HepG2 (cell line): ENCODE data around the gene CCDC126. TPM values are rescaled to one million over a fixed set of nuclear protein-coding genes. Genes with fewer than 3 reads are reported as not detected.

Experiments used
- ATM ChIP-seq: fragments of 450-650 bp; IDR thresholded peaks from 2 replicates; pipeline ENCODE4 v1.7.1; 2017; ENCODE audit warnings: mild to moderate bottlenecking, borderline replicate concordance
- ATRX ChIP-seq: sonication (generic); formaldehyde crosslinking; IDR thresholded peaks from 2 replicates; pipeline ENCODE4 v1.4.0; 2020; ENCODE audit warnings: missing genetic modification reagents, borderline replicate concordance
- BCL6 ChIP-seq: IDR thresholded peaks from 2 replicates; pipeline ENCODE4 v1.6.1; 2016; ENCODE audit warnings: missing genetic modification reagents, missing compliant biosample characterization
- BORCS8-MEF2B ChIP-seq: sonication (generic); formaldehyde crosslinking; IDR thresholded peaks from 2 replicates; pipeline ENCODE4 v1.8.0; 2022; ENCODE audit warnings: mild to moderate bottlenecking, missing genetic modification reagents
- ESRRA ChIP-seq: sonication (generic); formaldehyde crosslinking; IDR thresholded peaks from 2 replicates; pipeline ENCODE4 v1.5.1; 2020; ENCODE audit warnings: mild to moderate bottlenecking, low read depth, missing genetic modification reagents
- JDP2 ChIP-seq: sonication (generic); formaldehyde crosslinking; IDR thresholded peaks from 2 replicates; pipeline ENCODE4 v1.8.1; 2022; ENCODE audit warnings: missing genetic modification reagents, borderline replicate concordance
- KLF16 ChIP-seq, 2 experiments: sonication (generic) in 1 of 2; formaldehyde crosslinking in 1 of 2; IDR thresholded peaks; 2 replicates each; pipeline versions ENCODE4 v1.6.1 to v1.8.0; 2016 to 2023; ENCODE audit warnings: missing genetic modification reagents in 2 of 2, missing compliant biosample characterization in 1 of 2
- NFKBIZ ChIP-seq: IDR thresholded peaks from 2 replicates; pipeline ENCODE4 v1.6.1; 2018; ENCODE audit warnings: missing genetic modification reagents, missing compliant biosample characterization
- RFX3 ChIP-seq: IDR thresholded peaks from 2 replicates; pipeline ENCODE4 v1.6.1; 2016; ENCODE audit warnings: missing biosample characterization, missing genetic modification reagents
- RXRA ChIP-seq: sonication (generic); formaldehyde crosslinking; IDR thresholded peaks from 2 replicates; pipeline ENCODE4 v1.5.1; 2020; ENCODE audit warnings: missing genetic modification reagents
- SNAI1 ChIP-seq: sonication (generic); formaldehyde crosslinking; IDR thresholded peaks from 2 replicates; pipeline ENCODE4 v1.5.0; 2020; ENCODE audit warnings: mild to moderate bottlenecking, missing genetic modification reagents, borderline replicate concordance
- TP53 ChIP-seq: sonication (generic); formaldehyde crosslinking; conservative IDR thresholded peaks from 2 replicates; pipeline ENCODE4 v1.4.0; 2020; ENCODE audit warnings: missing genetic modification reagents
- TSC22D2 ChIP-seq: sonication (generic); formaldehyde crosslinking; IDR thresholded peaks from 2 replicates; pipeline ENCODE4 v1.5.1; 2020; ENCODE audit warnings: missing genetic modification reagents, mild to moderate bottlenecking, borderline replicate concordance
- ZBTB38 ChIP-seq: sonication (generic); formaldehyde crosslinking; IDR thresholded peaks from 2 replicates; pipeline ENCODE4 v1.5.1; 2020; ENCODE audit warnings: mild to moderate bottlenecking, missing genetic modification reagents
- ZNF20 ChIP-seq: sonication (generic); formaldehyde crosslinking; IDR thresholded peaks from 2 replicates; pipeline ENCODE4 v1.4.0; 2020; ENCODE audit warnings: mild to moderate bottlenecking, moderate library complexity, missing genetic modification reagents
- ZNF569 ChIP-seq: sonication (generic); formaldehyde crosslinking; IDR thresholded peaks from 2 replicates; pipeline ENCODE4 v1.5.0; 2020; ENCODE audit warnings: mild to moderate bottlenecking, missing genetic modification reagents, moderate library complexity, borderline replicate concordance
- ZNF619 ChIP-seq: sonication (generic); formaldehyde crosslinking; IDR thresholded peaks from 2 replicates; pipeline ENCODE4 v1.4.0; 2020; ENCODE audit warnings: mild to moderate bottlenecking, missing genetic modification reagents
- ZNF777 ChIP-seq: sonication (generic); formaldehyde crosslinking; IDR thresholded peaks from 2 replicates; pipeline ENCODE4 v1.4.0; 2020; ENCODE audit warnings: missing genetic modification reagents
- polyA plus RNA-seq, 8 experiments: library from polyadenylated mRNA; depleted of rRNA in 3 of 8; stranded (reverse) in 7 of 8; unstranded in 1 of 8; fragments of >200 nt; fragmentation: Illumina TruSeq in 4 of 8; extraction: Trizol in 4 of 8; gene quantifications; 2 replicates each; pipeline versions ENCODE4 v1.2.1 to v1.2.3, GENCODE V29; 2011 to 2016; ENCODE audit warnings: low read depth in 4 of 8, missing spikeins in 1 of 8, mixed read lengths in 1 of 8; ENCODE audit not compliant: insufficient read depth in 1 of 8
- total RNA-seq, 5 experiments: library from RNA; depleted of rRNA; stranded (reverse); fragments of >200 nt; fragmentation: Illumina TruSeq; extraction: Trizol; gene quantifications; 2 replicates each; pipeline ENCODE4 v1.2.3, GENCODE V29; 2016; ENCODE audit warnings: low read depth in 1 of 5
- TF ChIP-seq, protein P1 (sequence below): sonication (generic); formaldehyde crosslinking; IDR thresholded peaks from 2 replicates; pipeline ENCODE4 v1.4.0; 2020; ENCODE audit warnings: low read depth, mild to moderate bottlenecking, missing genetic modification reagents
- TF ChIP-seq, protein P2 (sequence below): sonication (generic); formaldehyde crosslinking; IDR thresholded peaks from 2 replicates; pipeline ENCODE4 v1.5.1; 2020; ENCODE audit warnings: missing genetic modification reagents, mild to moderate bottlenecking, borderline replicate concordance
- TF ChIP-seq, protein P3 (sequence below): sonication (generic); formaldehyde crosslinking; conservative IDR thresholded peaks from 2 replicates; pipeline ENCODE4 v1.8.0; 2022; ENCODE audit warnings: low read depth, missing genetic modification reagents
- TF ChIP-seq, protein P4 (sequence below): sonication (generic); formaldehyde crosslinking; conservative IDR thresholded peaks from 2 replicates; pipeline ENCODE4 v1.4.0; 2020; ENCODE audit warnings: missing genetic modification reagents
- TF ChIP-seq, protein P5 (sequence below): sonication (generic); formaldehyde crosslinking; IDR thresholded peaks from 2 replicates; pipeline ENCODE4 v1.8.0; 2022; ENCODE audit warnings: missing genetic modification reagents, mild to moderate bottlenecking, borderline replicate concordance

Gene CCDC126
- total and polyA plus RNA-seq, 2 of the 13 experiments (the other 11 are each of a cell fraction or from before 2014, with no cell fraction given) = 3.5 to 9.3 TPM

DNA sequence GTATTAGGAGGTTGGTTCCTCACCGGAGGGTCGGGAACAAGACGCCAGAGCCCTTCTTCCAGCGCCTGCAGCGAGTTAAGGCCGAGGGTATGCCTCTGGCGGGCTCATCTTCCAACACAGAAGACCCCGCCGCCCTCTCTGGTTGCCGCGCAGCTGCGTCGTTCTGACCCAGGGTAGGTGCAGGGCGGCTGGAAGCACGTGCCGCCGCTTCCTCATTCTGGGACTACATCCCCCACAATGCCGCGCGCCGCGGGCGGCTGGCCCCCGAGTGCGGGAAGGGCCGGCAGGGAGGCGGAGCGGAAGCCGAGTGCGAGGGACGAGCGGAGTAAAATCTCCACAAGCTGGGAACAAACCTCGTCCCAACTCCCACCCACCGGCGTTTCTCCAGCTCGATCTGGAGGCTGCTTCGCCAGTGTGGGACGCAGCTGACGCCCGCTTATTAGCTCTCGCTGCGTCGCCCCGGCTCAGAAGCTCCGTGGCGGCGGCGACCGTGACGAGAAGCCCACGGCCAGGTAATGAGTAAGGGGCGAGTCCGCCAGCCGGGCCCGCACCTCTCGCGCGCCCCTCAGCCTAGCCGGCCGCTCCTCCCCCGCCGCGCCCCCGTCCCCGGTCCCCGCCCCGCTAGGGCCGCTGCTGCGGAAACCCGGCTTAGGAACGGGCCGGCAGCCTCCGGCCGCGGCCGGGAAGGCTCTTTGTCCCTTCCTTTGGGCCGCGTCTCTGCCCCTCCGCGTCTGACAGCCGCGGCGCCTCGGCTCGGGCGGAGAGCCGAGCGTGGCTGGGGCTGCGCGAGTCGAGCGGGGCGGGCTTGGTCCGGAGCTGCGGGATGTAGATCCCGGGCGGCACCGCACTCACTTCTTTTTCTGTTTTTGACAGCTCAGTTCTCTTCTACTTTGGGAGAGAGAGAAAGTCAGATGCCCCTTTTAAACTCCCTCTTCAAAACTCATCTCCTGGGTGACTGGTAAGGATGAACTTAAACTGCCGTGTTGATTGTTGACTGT is at the start of gene CCDC126 (continued):
- 0 out of 2 replicates have a peak, but pooled peaks have one; percentile 6 for TF ChIP-seq ESRRA (CRISPR knock-in tag)
- no peak for TF ChIP-seq JDP2 (CRISPR knock-in tag)
- no peak for TF ChIP-seq ZNF569 (CRISPR knock-in tag)
- no peak; the same call in none of the 2 replicates for TF ChIP-seq RXRA (CRISPR knock-in tag)
- TF ChIP-seq ZNF777 (CRISPR knock-in tag) = no peak; the same call in none of the 2 replicates
- peak; percentile 71; the same call in 1 of the 2 replicates for TF ChIP-seq ZBTB38
- TF ChIP-seq ZNF619 (CRISPR knock-in tag) = no peak; the same call in 1 of the 2 replicates
- TF ChIP-seq TP53 (CRISPR knock-in tag) = no peak
- TF ChIP-seq KLF16 (CRISPR knock-in tag; IDR thresholded peaks at IDR 0.05) = peak in 1 of 2 experiments; percentile 80; a peak in 2 of 4 replicates
- peak; percentile 79; the same call in 1 of the 2 replicates for TF ChIP-seq TSC22D2
- peak; percentile 37; the same call in 1 of the 2 replicates for TF ChIP-seq BCL6 (CRISPR knock-in tag)
- TF ChIP-seq, protein P1, sequence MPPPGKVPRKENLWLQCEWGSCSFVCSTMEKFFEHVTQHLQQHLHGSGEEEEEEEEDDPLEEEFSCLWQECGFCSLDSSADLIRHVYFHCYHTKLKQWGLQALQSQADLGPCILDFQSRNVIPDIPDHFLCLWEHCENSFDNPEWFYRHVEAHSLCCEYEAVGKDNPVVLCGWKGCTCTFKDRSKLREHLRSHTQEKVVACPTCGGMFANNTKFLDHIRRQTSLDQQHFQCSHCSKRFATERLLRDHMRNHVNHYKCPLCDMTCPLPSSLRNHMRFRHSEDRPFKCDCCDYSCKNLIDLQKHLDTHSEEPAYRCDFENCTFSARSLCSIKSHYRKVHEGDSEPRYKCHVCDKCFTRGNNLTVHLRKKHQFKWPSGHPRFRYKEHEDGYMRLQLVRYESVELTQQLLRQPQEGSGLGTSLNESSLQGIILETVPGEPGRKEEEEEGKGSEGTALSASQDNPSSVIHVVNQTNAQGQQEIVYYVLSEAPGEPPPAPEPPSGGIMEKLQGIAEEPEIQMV (CRISPR knock-in tag) = no peak
- TF ChIP-seq, protein P2, sequence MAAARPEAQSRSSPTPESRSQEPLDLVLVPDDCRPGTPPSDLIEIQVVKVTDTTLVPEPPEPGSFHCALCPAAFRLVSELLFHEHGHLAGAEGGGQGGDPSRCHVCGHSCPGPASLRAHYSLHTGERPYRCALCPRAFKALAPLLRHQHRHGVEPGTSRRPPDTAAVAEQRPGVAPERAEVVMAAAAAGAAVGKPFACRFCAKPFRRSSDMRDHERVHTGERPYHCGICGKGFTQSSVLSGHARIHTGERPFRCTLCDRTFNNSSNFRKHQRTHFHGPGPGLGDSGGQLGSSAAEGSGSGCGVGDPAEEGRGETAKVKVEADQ = peak; percentile 58; the same call in 1 of the 2 replicates
- TF ChIP-seq ATM = no peak
- TF ChIP-seq, protein P3, sequence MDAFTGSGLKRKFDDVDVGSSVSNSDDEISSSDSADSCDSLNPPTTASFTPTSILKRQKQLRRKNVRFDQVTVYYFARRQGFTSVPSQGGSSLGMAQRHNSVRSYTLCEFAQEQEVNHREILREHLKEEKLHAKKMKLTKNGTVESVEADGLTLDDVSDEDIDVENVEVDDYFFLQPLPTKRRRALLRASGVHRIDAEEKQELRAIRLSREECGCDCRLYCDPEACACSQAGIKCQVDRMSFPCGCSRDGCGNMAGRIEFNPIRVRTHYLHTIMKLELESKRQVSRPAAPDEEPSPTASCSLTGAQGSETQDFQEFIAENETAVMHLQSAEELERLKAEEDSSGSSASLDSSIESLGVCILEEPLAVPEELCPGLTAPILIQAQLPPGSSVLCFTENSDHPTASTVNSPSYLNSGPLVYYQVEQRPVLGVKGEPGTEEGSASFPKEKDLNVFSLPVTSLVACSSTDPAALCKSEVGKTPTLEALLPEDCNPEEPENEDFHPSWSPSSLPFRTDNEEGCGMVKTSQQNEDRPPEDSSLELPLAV (CRISPR knock-in tag) = no peak
- TF ChIP-seq, protein P4, sequence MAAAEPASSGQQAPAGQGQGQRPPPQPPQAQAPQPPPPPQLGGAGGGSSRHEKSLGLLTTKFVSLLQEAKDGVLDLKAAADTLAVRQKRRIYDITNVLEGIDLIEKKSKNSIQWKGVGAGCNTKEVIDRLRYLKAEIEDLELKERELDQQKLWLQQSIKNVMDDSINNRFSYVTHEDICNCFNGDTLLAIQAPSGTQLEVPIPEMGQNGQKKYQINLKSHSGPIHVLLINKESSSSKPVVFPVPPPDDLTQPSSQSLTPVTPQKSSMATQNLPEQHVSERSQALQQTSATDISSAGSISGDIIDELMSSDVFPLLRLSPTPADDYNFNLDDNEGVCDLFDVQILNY (CRISPR knock-in tag) = no peak
- peak; percentile 88 for TF ChIP-seq BORCS8-MEF2B (CRISPR knock-in tag)
- TF ChIP-seq NFKBIZ (CRISPR knock-in tag) = 0 out of 2 replicates have a peak, but pooled peaks have one; percentile 27
- TF ChIP-seq ATRX (CRISPR knock-in tag) = no peak
- no peak for TF ChIP-seq RFX3 (CRISPR knock-in tag)
- TF ChIP-seq ZNF20 (CRISPR knock-in tag) = no peak
- TF ChIP-seq SNAI1 = peak; percentile 88
- TF ChIP-seq, protein P5, sequence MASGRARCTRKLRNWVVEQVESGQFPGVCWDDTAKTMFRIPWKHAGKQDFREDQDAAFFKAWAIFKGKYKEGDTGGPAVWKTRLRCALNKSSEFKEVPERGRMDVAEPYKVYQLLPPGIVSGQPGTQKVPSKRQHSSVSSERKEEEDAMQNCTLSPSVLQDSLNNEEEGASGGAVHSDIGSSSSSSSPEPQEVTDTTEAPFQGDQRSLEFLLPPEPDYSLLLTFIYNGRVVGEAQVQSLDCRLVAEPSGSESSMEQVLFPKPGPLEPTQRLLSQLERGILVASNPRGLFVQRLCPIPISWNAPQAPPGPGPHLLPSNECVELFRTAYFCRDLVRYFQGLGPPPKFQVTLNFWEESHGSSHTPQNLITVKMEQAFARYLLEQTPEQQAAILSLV (CRISPR knock-in tag) = peak; percentile 91; the same call in 1 of the 2 replicates
